ENCODE data around the gene CLEC18C. TPM values are rescaled to one million over a fixed set of nuclear protein-coding genes. Genes with fewer than 3 reads are reported as not detected.

CLEC18C gene
- total and polyA plus RNA-seq, 2 of the 4 experiments (the other 2 are of a cell fraction) = 0.03 TPM; not detected in 1

Small RNAs within 50 kb of the gene (microRNA-seq; reads per million reads assigned to microRNA genes)
- gene AC009060.2 (ENCODE audit: insufficient read depth, insufficient read length) = not detected

Small RNAs within 50 kb of the gene (small RNA-seq; reads per million reads assigned to genes)
- 0 reads per million in 5 experiments for gene AC009060.2

Other genes starting within 250 kb of the CLEC18C start
- gene CLEC18A, start 222.5 kb upstream of the CLEC18C start, total RNA-seq (2012; rRNA removed) = under 0.01 TPM in 1 of 2 replicates, not detected in the other
- 0.04 TPM in 1 of 2 replicates, not detected in the other for gene CLEC18A, start 222.5 kb upstream of the CLEC18C start, polyA plus RNA-seq (2012; rRNA removed)
- gene PDPR, start 59.5 kb upstream of the CLEC18C start, total RNA-seq (2012; rRNA removed) = 10.0 and 12.2 TPM in 2 replicates
- 19.0 and 19.4 TPM in 2 replicates for gene PDPR, start 59.5 kb upstream of the CLEC18C start, polyA plus RNA-seq (2012; rRNA removed)
- gene EXOSC6, start 78.2 kb downstream of the CLEC18C start, total RNA-seq (2012; rRNA removed) = 7.0 and 11.1 TPM in 2 replicates
- 5.8 and 6.3 TPM in 2 replicates for gene EXOSC6, start 78.2 kb downstream of the CLEC18C start, polyA plus RNA-seq (2012; rRNA removed)
- 125 and 139 TPM in 2 replicates for gene AARS1, start 115.7 kb downstream of the CLEC18C start, total RNA-seq (2012; rRNA removed)
- gene AARS1, start 115.7 kb downstream of the CLEC18C start, polyA plus RNA-seq (2012; rRNA removed) = 90.6 and 104 TPM in 2 replicates
- gene DDX19B, start 125.4 kb downstream of the CLEC18C start, total RNA-seq (2012; rRNA removed) = 26.1 and 33.3 TPM in 2 replicates
- gene DDX19B, start 125.4 kb downstream of the CLEC18C start, polyA plus RNA-seq (2012; rRNA removed) = 36.0 and 41.0 TPM in 2 replicates
- gene DDX19A, start 173.1 kb downstream of the CLEC18C start, total RNA-seq (2012; rRNA removed) = 52.2 and 69.5 TPM in 2 replicates
- 41.1 and 44.7 TPM in 2 replicates for gene DDX19A, start 173.1 kb downstream of the CLEC18C start, polyA plus RNA-seq (2012; rRNA removed)

All from IMR-90 (cell line).